Parathyroid adenoma (tissue), 2 donors: ENCODE measurements around the gene FUZ.

Source experiments
- H2AFZ ChIP-seq: fragments of 300-600 bp; sonication (generic); one replicate; pipeline ENCODE4 v1.7.0; 2017; ENCODE audit warnings: antibody characterized with exemption, mild to moderate bottlenecking
- H3K27ac ChIP-seq: fragments of 300-600 bp; sonication (generic); one replicate; pipeline ENCODE4 v1.7.0; 2017
- H3K27me3 ChIP-seq: fragments of 300-600 bp; sonication (generic); one replicate; pipeline ENCODE4 v1.7.0; 2017; ENCODE audit warnings: low read length; ENCODE audit not compliant: control insufficient read depth, insufficient read depth
- H3K36me3 ChIP-seq: fragments of 300-600 bp; sonication (generic); one replicate; pipeline ENCODE4 v1.7.0; 2017; ENCODE audit warnings: low read length; ENCODE audit not compliant: control insufficient read depth, insufficient read depth
- H3K4me1 ChIP-seq: fragments of 300-600 bp; sonication (generic); one replicate; pipeline ENCODE4 v1.7.0; 2017; ENCODE audit warnings: control low read depth
- H3K4me2 ChIP-seq: fragments of 300-600 bp; sonication (generic); one replicate; pipeline ENCODE4 v1.7.0; 2017; ENCODE audit warnings: low read length
- H3K4me3 ChIP-seq: fragments of 300-600 bp; sonication (generic); one replicate; pipeline ENCODE4 v1.7.0; 2017; ENCODE audit warnings: low read depth, low read length
- H3K79me2 ChIP-seq: fragments of 300-600 bp; sonication (generic); one replicate; pipeline ENCODE4 v1.7.0; 2017; ENCODE audit warnings: control low read depth
- H3K9ac ChIP-seq: fragments of 300-600 bp; sonication (generic); one replicate; pipeline ENCODE4 v1.7.0; 2017; ENCODE audit warnings: mild to moderate bottlenecking
- H3K9me3 ChIP-seq: fragments of 300-600 bp; sonication (generic); one replicate; pipeline ENCODE4 v1.7.0; 2017; ENCODE audit warnings: low read length; ENCODE audit not compliant: control insufficient read depth
- CTCF ChIP-seq: fragments of 300-600 bp; sonication (generic); IDR thresholded peaks from one replicate; pipeline ENCODE4 v1.7.0; 2017; ENCODE audit warnings: antibody characterized with exemption, mild to moderate bottlenecking
- donor health status: primary hyperparathyroidism.

FUZ gene

DNA sequence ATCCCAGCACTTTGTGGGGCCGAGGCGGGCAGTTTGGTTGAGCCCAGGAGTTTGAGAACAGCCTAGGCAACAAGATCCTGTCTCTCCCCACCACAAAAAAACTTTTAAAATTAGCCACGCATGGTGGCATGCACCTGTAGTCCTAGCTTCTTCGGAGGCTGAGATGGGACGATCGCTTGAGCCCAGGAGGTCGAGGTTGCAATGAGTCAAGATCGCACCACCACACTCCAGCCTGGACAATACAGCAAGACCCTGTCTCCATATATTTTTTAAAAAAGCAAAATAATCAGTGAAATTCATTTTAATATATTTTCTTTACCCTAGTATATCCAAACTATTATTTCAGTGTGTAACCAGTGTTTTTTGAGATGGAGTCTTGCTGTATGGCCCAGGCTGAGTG, 38.1 kb downstream of the FUZ start:
- Histone ChIP-seq H3K4me3 (no peak overlapping the region), H3K4me2 (no peak overlapping the region), H3K79me2 (peaks cover 46% of the 10 kb centered on the region), H3K27me3 (no peaks in the 10 kb centered on the region), H3K9me3 (no peaks in the 10 kb centered on the region), H3K4me1 (no peaks in the 10 kb centered on the region), H3K36me3 (no peaks in the 10 kb centered on the region), H3K9ac (no peak overlapping the region), H3K27ac (no peak overlapping the region), H2AFZ (no peak overlapping the region)
- TF ChIP-seq CTCF: no peak

- Histone ChIP-seq H3K27ac (no peak overlapping the region), H3K9ac (no peak overlapping the region)
Measured at GRCh38 chr19:49773663-49774350, 39.3 kb downstream of the FUZ start.

GRCh38 chr19:49772850-49773432, 40.2 kb downstream of the FUZ start:
- Histone ChIP-seq H3K9me3 (no peaks in the 10 kb centered on the region), H3K9ac (no peak overlapping the region), H3K27me3 (no peaks in the 10 kb centered on the region), H3K4me1 (peaks cover 5% of the 10 kb centered on the region), H3K27ac (no peak overlapping the region), H3K79me2 (peaks cover 52% of the 10 kb centered on the region), H3K4me3 (no peak overlapping the region), H3K4me2 (no peak overlapping the region), H2AFZ (no peak overlapping the region), H3K36me3 (no peaks in the 10 kb centered on the region)
- TF ChIP-seq CTCF: no peak

More at GRCh38 chr19:49773663-49774350, 39.3 kb downstream of the FUZ start:
- no peaks in the 10 kb centered on the region for H3K36me3 ChIP-seq
- no peak overlapping the region for H3K4me2 ChIP-seq
- no peak overlapping the region for H3K4me3 ChIP-seq
- H2AFZ ChIP-seq: no peak overlapping the region
- no peaks in the 10 kb centered on the region for H3K27me3 ChIP-seq
- no peaks in the 10 kb centered on the region for H3K4me1 ChIP-seq
- no peaks in the 10 kb centered on the region for H3K9me3 ChIP-seq
- no peak for TF ChIP-seq CTCF
- H3K79me2 ChIP-seq: peaks cover 47% of the 10 kb centered on the region

DNA sequence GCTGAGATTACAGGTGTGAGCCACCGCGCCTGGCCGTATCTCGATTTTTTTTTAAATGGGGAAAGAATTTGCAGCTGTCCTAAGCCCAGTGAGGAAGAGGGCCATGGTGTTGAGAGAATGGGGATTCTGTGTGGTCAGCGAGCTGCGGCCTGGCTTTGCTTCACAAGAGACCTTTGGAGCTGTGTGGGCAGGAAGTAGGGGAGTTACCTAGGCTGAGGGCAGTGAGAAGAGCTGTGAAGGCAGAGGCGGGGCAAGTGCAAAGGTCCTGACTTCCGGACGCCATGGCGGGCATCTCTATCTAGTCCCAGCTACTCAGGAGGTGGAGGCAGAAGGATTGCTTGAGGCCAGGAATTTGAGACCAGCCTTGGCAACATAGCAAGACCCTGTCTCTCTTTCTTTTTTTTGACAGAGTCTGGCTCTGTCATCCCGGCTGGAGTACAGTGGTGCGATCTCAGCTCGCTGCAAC, 41.4 kb downstream of the FUZ start:
- no peaks in the 10 kb centered on the region for H3K27me3 ChIP-seq
- H2AFZ ChIP-seq: no peak overlapping the region
- no peak overlapping the region for H3K4me3 ChIP-seq
- H3K27ac ChIP-seq: no peak overlapping the region
- H3K4me2 ChIP-seq: no peak overlapping the region
- no peak for TF ChIP-seq CTCF
- no peaks in the 10 kb centered on the region for H3K36me3 ChIP-seq
- no peaks in the 10 kb centered on the region for H3K9me3 ChIP-seq
- H3K79me2 ChIP-seq: peaks cover 61% of the 10 kb centered on the region
- H3K4me1 ChIP-seq: peaks cover 9% of the 10 kb centered on the region
- H3K9ac ChIP-seq: no peak overlapping the region

DNA sequence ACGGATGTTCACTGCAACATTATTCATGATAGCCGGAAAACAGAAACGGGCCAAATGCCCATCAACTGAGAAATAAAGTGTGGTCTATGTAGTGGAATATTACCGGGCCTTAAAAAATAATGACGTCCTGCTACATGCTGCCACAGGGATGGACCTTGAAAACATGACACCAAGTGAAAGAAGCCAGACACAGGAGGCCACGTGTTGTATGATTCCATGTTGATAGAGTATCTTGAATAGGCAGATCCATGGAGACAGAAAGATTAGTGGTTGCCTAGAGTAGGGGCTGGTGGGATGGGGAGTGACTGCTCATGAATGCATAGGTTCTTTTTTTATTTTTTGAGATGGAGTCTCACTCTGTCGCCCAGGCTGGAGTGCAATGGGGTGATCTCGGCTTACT, 42.6 kb downstream of the FUZ start:
- H3K9ac ChIP-seq: no peak overlapping the region
- no peak overlapping the region for H3K4me2 ChIP-seq
- no peak overlapping the region for H3K27ac ChIP-seq
- H3K36me3 ChIP-seq: no peaks in the 10 kb centered on the region
- no peaks in the 10 kb centered on the region for H3K27me3 ChIP-seq
- peaks cover 52% of the 10 kb centered on the region for H3K79me2 ChIP-seq
- no peak for TF ChIP-seq CTCF
- no peak overlapping the region for H3K4me3 ChIP-seq
- peaks cover 9% of the 10 kb centered on the region for H3K4me1 ChIP-seq
- no peaks in the 10 kb centered on the region for H3K9me3 ChIP-seq
- H2AFZ ChIP-seq: no peak overlapping the region
